OCI-LY1 (cell line): Measurements from ENCODE around the gene ARL5A.

Source experiments
- CTCF ChIP-seq: fragments of 200-600 bp; sonication (generic), shearing (Covaris generic); IDR thresholded peaks from 2 replicates; pipeline ENCODE4 v1.5.1; 2017; ENCODE audit warnings: mild to moderate bottlenecking, antibody characterized with exemption, low read length, moderate library complexity, mixed read lengths
- EZH2 ChIP-seq: fragments of 200-600 bp; sonication (generic), shearing (Covaris generic); IDR thresholded peaks from 2 replicates; pipeline ENCODE4 v1.8.0; 2017; ENCODE audit warnings: borderline replicate concordance, mixed run types, mild to moderate bottlenecking, antibody characterized with exemption, low read length, moderate library complexity, mixed read lengths

- TF ChIP-seq CTCF = no peak
- no peak for TF ChIP-seq EZH2
These were observed 53.7 kb downstream of the ARL5A start for GRCh38 chr2:151774506-151774905.
